PC-3 (cell line): ENCODE results near the gene ZNF91. TPM values are rescaled to one million over a fixed set of nuclear protein-coding genes. Genes with fewer than 3 reads are reported as not detected.

Experiments
- ATAC-seq: fragments of 200-7000 bp; cut with Tn5 transposase; 2 replicates; pipeline ENCODE4 v1.9.1; 2020; ENCODE audit warnings: mild to moderate bottlenecking, moderate library complexity
- BruUV-seq: library from RNA; stranded (reverse); fragments of 400-500 nt; replicated peaks from 2 replicates; lab custom pipeline; 2021; lab: Mats Ljungman, UMichigan
- CTCF ChIA-PET: fragments of 300-600 bp; sonication (Branson Sonifier 250); formaldehyde crosslinking; loops from one replicate; lab custom pipeline; 2022; ENCODE audit warnings: antibody characterized with exemption; lab: Charles Lee
- POLR2A ChIA-PET: fragments of 300-600 bp; sonication (Branson Sonifier 250); formaldehyde crosslinking; loops from one replicate; lab custom pipeline; 2022; ENCODE audit warnings: antibody characterized with exemption; ENCODE audit not compliant: unreplicated experiment; lab: Charles Lee
- DNase-seq: peaks from one replicate; pipeline ENCODE4 v3.0.0-alpha.2; 2015
- H2AFZ ChIP-seq: fragments of 300-600 bp; sonication (generic); 2 replicates; pipeline ENCODE4 v1.6.0; 2016; ENCODE audit warnings: antibody characterized with exemption, low read length
- H3F3A ChIP-seq: fragments of 300-600 bp; sonication (generic); one replicate; pipeline ENCODE4 v1.6.0; 2017; ENCODE audit warnings: antibody characterized with exemption, low read length, control low read depth, mild to moderate bottlenecking; ENCODE audit not compliant: unreplicated experiment
- H3K27ac ChIP-seq: fragments of 300-600 bp; sonication (generic); 2 replicates; pipeline ENCODE4 v1.5.1; 2016; ENCODE audit warnings: mild to moderate bottlenecking, low read length
- H3K27me3 ChIP-seq: fragments of 300-600 bp; sonication (generic); 2 replicates; pipeline ENCODE4 v1.6.1; 2016; ENCODE audit warnings: low read length, mixed read lengths
- H3K36me3 ChIP-seq: fragments of 300-600 bp; sonication (generic); 2 replicates; pipeline ENCODE4 v1.6.1; 2016; ENCODE audit warnings: low read depth, mixed run types, low read length, mixed read lengths
- H3K4me1 ChIP-seq: fragments of 300-600 bp; sonication (generic); 2 replicates; pipeline ENCODE4 v1.5.1; 2016; ENCODE audit warnings: low read length; ENCODE audit not compliant: insufficient read depth
- H3K4me2 ChIP-seq: fragments of 300-600 bp; sonication (generic); 2 replicates; pipeline ENCODE4 v1.6.0; 2016; ENCODE audit warnings: low read length
- H3K4me3 ChIP-seq: fragments of 300-600 bp; sonication (generic); 2 replicates; pipeline ENCODE4 v1.5.1; 2016; ENCODE audit warnings: mild to moderate bottlenecking, low read length, mixed read lengths
- H3K79me2 ChIP-seq: fragments of 300-600 bp; sonication (generic); 2 replicates; pipeline ENCODE4 v1.6.1; 2017; ENCODE audit warnings: low read length, mixed read lengths
- H3K9ac ChIP-seq: fragments of 300-600 bp; sonication (generic); 2 replicates; pipeline ENCODE4 v1.6.0; 2016; ENCODE audit warnings: mild to moderate bottlenecking, low read length
- H3K9me2 ChIP-seq: fragments of 300-600 bp; sonication (generic); replicated peaks from 2 replicates; pipeline ENCODE4 v1.6.1; 2016; ENCODE audit warnings: mixed run types, low read length, mixed read lengths
- H3K9me3 ChIP-seq: fragments of 300-600 bp; sonication (generic); 2 replicates; pipeline ENCODE4 v1.6.1; 2016; ENCODE audit warnings: low read length, mixed read lengths
- H4K20me1 ChIP-seq: fragments of 300-600 bp; sonication (generic); 2 replicates; pipeline ENCODE4 v1.6.1; 2016; ENCODE audit warnings: low read length, mixed read lengths
- CTCF ChIP-seq: fragments of 300-600 bp; sonication (generic); conservative IDR thresholded peaks from 2 replicates; pipeline ENCODE4 v1.5.1; 2017; ENCODE audit warnings: antibody characterized with exemption, low read depth, mild to moderate bottlenecking, low read length
- EZH2 ChIP-seq: fragments of 300-600 bp; sonication (generic); IDR thresholded peaks from one replicate; pipeline ENCODE4 v1.6.1; 2017; ENCODE audit warnings: antibody characterized with exemption, mild to moderate bottlenecking, low read length; ENCODE audit not compliant: unreplicated experiment
- EZH2phosphoT487 ChIP-seq: fragments of 300-600 bp; sonication (generic); IDR thresholded peaks from 2 replicates; pipeline ENCODE4 v1.6.1; 2018; ENCODE audit warnings: mild to moderate bottlenecking, antibody characterized with exemption, low read length, borderline replicate concordance
- intact Hi-C: fragments of 100-400 bp; cut with micrococcal nuclease; formaldehyde crosslinking; loops from 2 replicates; pipeline ENCODE4 v1.9.0; 2023
- total RNA-seq: library from RNA; depleted of rRNA; stranded (reverse); fragments of >200 nt; gene quantifications from 2 replicates; pipeline ENCODE4 v1.2.3, GENCODE V29; 2014

The ZNF91 gene
- total RNA-seq, 1 experiment from 2014 or later = 22.2 TPM

- Histone ChIP-seq H3K36me3 (no peaks in the 10 kb centered on the region), H3K27ac (no peak overlapping the region), H3F3A (no peaks in the 10 kb centered on the region), H3K9ac (no peak overlapping the region), H3K4me2 (no peak overlapping the region), H3K79me2 (no peaks in the 10 kb centered on the region), H3K4me1 (no peaks in the 10 kb centered on the region), H3K9me2 (no peaks in the 10 kb centered on the region), H3K9me3 (no peaks in the 10 kb centered on the region), H2AFZ (no peak overlapping the region), H3K4me3 (no peak overlapping the region), H4K20me1 (no peaks in the 10 kb centered on the region), H3K27me3 (no peaks in the 10 kb centered on the region)
- ATAC-seq = no peak
- TF ChIP-seq EZH2phosphoT487 = no peak
- TF ChIP-seq CTCF = no peak
- TF ChIP-seq EZH2 = no peak
- CTCF ChIA-PET = no interaction called here
- BruUV-seq = no TSS peak
- DNase-seq = no peak
- POLR2A ChIA-PET = no interaction called here
- intact Hi-C loops = no loop called here
Measured at GRCh38 chr19:23406091-23406490, 10.8 kb upstream of the ZNF91 start.

- H3K79me2 ChIP-seq = no peaks in the 10 kb centered on the region
- no peaks in the 10 kb centered on the region for H3K9me2 ChIP-seq
- ATAC-seq (no peak), DNase-seq (no peak)
- H3K4me2 ChIP-seq = no peak overlapping the region
- no peak overlapping the region for H3K9ac ChIP-seq
- H4K20me1 ChIP-seq = no peaks in the 10 kb centered on the region
- H3K9me3 ChIP-seq = no peaks in the 10 kb centered on the region
- H3K27ac ChIP-seq = no peak overlapping the region
- ChIA-PET CTCF (interaction anchor here (0.5 kb wide), 1 partner anchor 697 kb away, joined by 3 read pairs; no protein-coding TSS in a partner anchor), POLR2A (no interaction called here)
- no peaks in the 10 kb centered on the region for H3F3A ChIP-seq
- H3K4me1 ChIP-seq = no peaks in the 10 kb centered on the region
- no peaks in the 10 kb centered on the region for H3K36me3 ChIP-seq
- H3K4me3 ChIP-seq = no peak overlapping the region
- H2AFZ ChIP-seq = no peak overlapping the region
- no peak for TF ChIP-seq CTCF
- no peak for TF ChIP-seq EZH2phosphoT487
- no peak for TF ChIP-seq EZH2
- H3K27me3 ChIP-seq = no peaks in the 10 kb centered on the region
- BruUV-seq = no TSS peak
- intact Hi-C loops = no loop called here
Measured at GRCh38 chr19:23404676-23405075, 9.4 kb upstream of the ZNF91 start.

- Histone ChIP-seq H3K79me2 (no peaks in the 10 kb centered on the region), H3K9ac (no peak overlapping the region), H3K9me2 (no peaks in the 10 kb centered on the region), H3K27me3 (no peaks in the 10 kb centered on the region), H4K20me1 (no peaks in the 10 kb centered on the region), H3K4me3 (no peak overlapping the region), H3K27ac (no peak overlapping the region), H2AFZ (no peak overlapping the region), H3K9me3 (no peaks in the 10 kb centered on the region), H3K4me1 (no peaks in the 10 kb centered on the region), H3F3A (no peaks in the 10 kb centered on the region), H3K4me2 (no peak overlapping the region), H3K36me3 (no peaks in the 10 kb centered on the region)
- intact Hi-C loops = no loop called here
- DNase-seq (no peak), ATAC-seq (no peak)
- TF ChIP-seq CTCF (no peak), EZH2phosphoT487 (no peak), EZH2 (no peak)
- CTCF ChIA-PET = no interaction called here
- BruUV-seq = no TSS peak
- POLR2A ChIA-PET = no interaction called here
Measured at GRCh38 chr19:23403581-23404324, 8.5 kb upstream of the ZNF91 start.
